Activated CD8-positive, alpha-beta T cell treated with anti-CD3 and anti-CD28 coated beads for 36 hours (primary cell): ENCODE data around the gene CLK2. TPM values are rescaled to one million over a fixed set of nuclear protein-coding genes. Genes with fewer than 3 reads are reported as not detected.

Experiments
- ATAC-seq: fragments of 200-7000 bp; cut with Tn5 transposase; one replicate; pipeline ENCODE4 v1.10.0; 2021; ENCODE audit warnings: mild to moderate bottlenecking, moderate library complexity
- CTCF ChIA-PET: fragments of 350-600 bp; sonication (Branson Sonifier 250); formaldehyde crosslinking; loops from one replicate; lab custom pipeline; 2021; ENCODE audit warnings: antibody characterized with exemption; lab: Charles Lee
- POLR2A ChIA-PET: fragments of 350-600 bp; sonication (Branson Sonifier 250); formaldehyde crosslinking; loops from one replicate; lab custom pipeline; 2021; ENCODE audit warnings: antibody characterized with exemption; lab: Charles Lee
- DNase-seq: peaks from one replicate; pipeline ENCODE4 v3.0.0-alpha.2; 2020
- H3K27ac Mint-ChIP-seq: one replicate; pipeline ENCODE4 v1.8.0; 2021; ENCODE audit warnings: mild to moderate bottlenecking, mixed read lengths
- H3K27me3 Mint-ChIP-seq: one replicate; pipeline ENCODE4 v1.8.0; 2021; ENCODE audit warnings: mixed read lengths
- H3K36me3 Mint-ChIP-seq: one replicate; pipeline ENCODE4 v1.8.0; 2021; ENCODE audit warnings: low read depth, mixed read lengths
- H3K4me1 Mint-ChIP-seq: one replicate; pipeline ENCODE4 v1.8.0; 2021; ENCODE audit warnings: low read depth, mixed read lengths
- H3K4me3 Mint-ChIP-seq: one replicate; pipeline ENCODE4 v1.8.0; 2021; ENCODE audit warnings: mild to moderate bottlenecking, moderate library complexity, mixed read lengths
- H3K9me3 Mint-ChIP-seq: one replicate; pipeline ENCODE4 v1.8.0; 2021; ENCODE audit warnings: mixed read lengths
- CTCF ChIP-seq: fragments of 200-600 bp; IDR thresholded peaks from one replicate; pipeline ENCODE4 v1.8.0; 2022; ENCODE audit warnings: antibody characterized with exemption, mild to moderate bottlenecking
- intact Hi-C: fragments of 100-400 bp; cut with micrococcal nuclease; formaldehyde crosslinking; loops from one replicate; pipeline ENCODE4 v1.10.0; 2022
- total RNA-seq, 2 experiments: library from RNA; stranded (reverse); gene quantifications; one replicate each; pipeline ENCODE4 v1.2.3, GENCODE V29; 2021

The CLK2 gene
- total RNA-seq, 2 experiments from 2014 or later, result 80.6 to 85.4 TPM

- intact Hi-C loops, result loop anchor here (5.0 kb wide), 1 partner anchor 45 kb away; the partner anchor contains the start of gene FDPS
- Mint-ChIP-seq H3K9me3 (no peaks in the 10 kb centered on the region), H3K27me3 (no peaks in the 10 kb centered on the region), H3K4me3 (peak within 1 kb of the TSS; percentile 96), H3K4me1 (peaks cover 29% of the 10 kb centered on the region), H3K36me3 (peaks cover 76% of the 10 kb centered on the region), H3K27ac (peak within 1 kb of the TSS; percentile 89)
- ATAC-seq, result peak; percentile 93
- DNase-seq, result peak; percentile 97
- ChIA-PET CTCF (interaction anchor here (0.7 to 18.9 kb wide), 8 partner anchors 8 to 87 kb away, joined by 3 to 232 read pairs (median 3); partner anchors contain the start of genes FDPS, MTX1 and THBS3), POLR2A (interaction anchor here (0.6 to 4.7 kb wide), 11 partner anchors 8 to 60 kb away, joined by 3 to 37 read pairs (median 3); partner anchors contain the start of genes CLK2 and MTX1)
- no peak for TF ChIP-seq CTCF
These were observed 11.2 kb downstream of the CLK2 start, which contains the start of gene SCAMP3 for GRCh38 chr1:155261852-155262673. Gene SCAMP3, minus strand, starts transcription at chr1:155262360. Its CDS starts 209 bp downstream, at chr1:155262151.

GRCh38 chr1:155261493-155261851 is 11.8 kb downstream of the CLK2 start:
- ChIA-PET POLR2A (interaction anchor here (0.6 to 4.7 kb wide), 11 partner anchors 10 to 62 kb away, joined by 3 to 37 read pairs (median 3); partner anchors contain the start of genes CLK2, MTX1 and RUSC1), CTCF (interaction anchor here (0.9 to 18.9 kb wide), 8 partner anchors 9 to 87 kb away, joined by 3 to 232 read pairs (median 4); partner anchors contain the start of genes FDPS, MTX1 and THBS3)
- Mint-ChIP-seq H3K9me3 (no peaks in the 10 kb centered on the region), H3K36me3 (peaks cover 76% of the 10 kb centered on the region), H3K27me3 (no peaks in the 10 kb centered on the region), H3K4me3 (peak overlapping the region; percentile 96), H3K27ac (peak overlapping the region; percentile 89), H3K4me1 (peaks cover 31% of the 10 kb centered on the region)
- DNase-seq (peak; percentile 47), ATAC-seq (peak; percentile 43)
- TF ChIP-seq CTCF, result peak; percentile 17
- intact Hi-C loops, result loop anchor here (5.0 kb wide), 1 partner anchor 46 kb away; the partner anchor contains the start of gene FDPS

GRCh38 chr1:155260276-155260675 is 13.0 kb downstream of the CLK2 start:
- CTCF ChIA-PET, result interaction anchor here (0.8 to 18.9 kb wide), 3 partner anchors 11 to 156 kb away, joined by 3 to 232 read pairs (median 5); no protein-coding TSS in a partner anchor
- DNase-seq (no peak), ATAC-seq (no peak)
- Mint-ChIP-seq H3K27ac (peak overlapping the region; percentile 89), H3K4me1 (peaks cover 40% of the 10 kb centered on the region), H3K4me3 (peak overlapping the region; percentile 96), H3K36me3 (peaks cover 75% of the 10 kb centered on the region), H3K9me3 (no peaks in the 10 kb centered on the region), H3K27me3 (no peaks in the 10 kb centered on the region)
- TF ChIP-seq CTCF, result no peak
- intact Hi-C loops, result loop anchor here (5.0 kb wide), 1 partner anchor 47 kb away; the partner anchor contains the start of gene FDPS
- POLR2A ChIA-PET, result interaction anchor here (1.0 to 4.7 kb wide), 6 partner anchors 9 to 63 kb away, joined by 3 to 37 read pairs (median 4); partner anchors contain the start of genes CLK2 and RUSC1

GRCh38 chr1:155256058-155256852 is 17.0 kb downstream of the CLK2 start:
- intact Hi-C loops, result loop anchor here (10.0 kb wide), 1 partner anchor 339 kb away; no protein-coding TSS in a partner anchor
- Mint-ChIP-seq H3K9me3 (no peaks in the 10 kb centered on the region), H3K27me3 (no peaks in the 10 kb centered on the region), H3K4me3 (peak overlapping the region; percentile 77), H3K36me3 (peaks cover 36% of the 10 kb centered on the region), H3K4me1 (peaks cover 36% of the 10 kb centered on the region), H3K27ac (peak overlapping the region; percentile 13)
- ChIA-PET CTCF (interaction anchor here (1.0 to 1.8 kb wide), 5 partner anchors 10 to 83 kb away, joined by 3 to 5 read pairs (median 4); partner anchors contain the start of gene KRTCAP2), POLR2A (interaction anchor here (0.6 to 3.7 kb wide), 8 partner anchors 11 to 307 kb away, joined by 3 to 20 read pairs (median 3); partner anchors contain the start of genes ASH1L, CLK2 and TRIM46)
- TF ChIP-seq CTCF, result no peak
- ATAC-seq, result no peak
- DNase-seq, result no peak
